Suppressor macrophage (primary cell): Measurements from ENCODE around the gene DNAJA3.
A peak's percentile ranks its signal among the peaks of the same experiment; 100 is the strongest.
"Not testable (repeated sequence)": the region's sequence is repeated elsewhere in the genome, so short reads cannot be mapped to it uniquely, and the experiment has no call there.

Source experiments
- DNase-seq, 4 experiments: peaks; one replicate each; pipeline ENCODE4 v3.0.0-alpha.2; 2020 to 2022

The DNAJA3 gene

DNA sequence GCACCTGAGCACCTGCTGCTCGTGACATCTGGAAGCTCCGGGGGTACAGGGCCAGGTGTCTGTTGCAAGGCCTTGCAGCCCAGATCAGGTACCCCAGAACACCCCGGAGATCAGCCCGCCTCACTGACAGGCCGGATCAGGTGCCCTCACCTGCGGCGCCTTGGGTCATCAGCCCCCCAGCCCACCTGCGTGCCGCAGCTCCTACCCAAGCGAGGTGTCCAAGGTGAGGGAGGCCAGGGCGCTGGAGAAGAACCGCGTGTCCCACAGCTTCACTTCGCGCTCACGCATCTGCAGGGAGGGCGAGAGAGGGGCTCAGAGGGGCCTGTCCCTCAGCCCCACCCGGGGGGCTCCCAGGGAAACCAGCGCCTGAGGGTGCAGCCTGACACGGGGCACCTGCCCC, 37.9 kb upstream of the DNAJA3 start:
- DNase-seq, result no peak

DNA sequence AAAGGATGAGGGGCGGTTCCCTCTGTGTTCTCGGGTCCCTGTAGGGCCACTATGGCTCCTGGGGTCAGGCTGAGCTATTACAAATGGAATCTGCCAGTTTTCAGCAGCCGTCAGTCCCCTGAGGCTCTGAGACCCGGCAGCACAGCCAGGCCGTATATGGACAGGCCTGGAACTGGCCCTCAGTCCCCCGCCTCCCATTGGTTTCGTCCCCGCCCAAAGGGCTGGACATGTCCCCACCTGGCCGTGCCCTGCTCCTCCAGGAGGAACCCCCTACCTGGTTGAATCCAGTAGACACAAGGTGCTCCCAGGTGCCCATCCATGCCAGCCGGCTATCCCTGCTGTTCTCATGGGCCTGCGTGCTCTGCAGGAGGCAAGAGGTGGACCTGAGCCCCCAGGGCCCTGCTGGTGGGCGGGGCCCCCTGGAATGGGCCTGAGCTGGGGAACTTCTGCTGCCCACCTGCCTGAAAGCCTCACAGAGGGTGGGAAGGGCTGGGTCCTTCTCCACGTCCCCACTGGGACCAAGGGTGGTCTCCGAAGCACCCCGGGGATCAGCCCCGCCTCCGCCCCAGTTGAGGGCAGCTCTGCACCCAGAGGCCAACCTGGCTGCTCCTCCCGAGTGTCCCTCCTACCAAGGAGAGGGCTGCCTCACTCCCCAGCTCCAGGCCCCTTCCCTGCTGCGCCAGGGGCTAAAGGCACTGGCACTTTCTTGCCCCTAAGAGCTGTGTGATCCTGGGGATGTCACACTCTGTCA, 37.2 kb upstream of the DNAJA3 start:
- DNase-seq, result no peak

DNA sequence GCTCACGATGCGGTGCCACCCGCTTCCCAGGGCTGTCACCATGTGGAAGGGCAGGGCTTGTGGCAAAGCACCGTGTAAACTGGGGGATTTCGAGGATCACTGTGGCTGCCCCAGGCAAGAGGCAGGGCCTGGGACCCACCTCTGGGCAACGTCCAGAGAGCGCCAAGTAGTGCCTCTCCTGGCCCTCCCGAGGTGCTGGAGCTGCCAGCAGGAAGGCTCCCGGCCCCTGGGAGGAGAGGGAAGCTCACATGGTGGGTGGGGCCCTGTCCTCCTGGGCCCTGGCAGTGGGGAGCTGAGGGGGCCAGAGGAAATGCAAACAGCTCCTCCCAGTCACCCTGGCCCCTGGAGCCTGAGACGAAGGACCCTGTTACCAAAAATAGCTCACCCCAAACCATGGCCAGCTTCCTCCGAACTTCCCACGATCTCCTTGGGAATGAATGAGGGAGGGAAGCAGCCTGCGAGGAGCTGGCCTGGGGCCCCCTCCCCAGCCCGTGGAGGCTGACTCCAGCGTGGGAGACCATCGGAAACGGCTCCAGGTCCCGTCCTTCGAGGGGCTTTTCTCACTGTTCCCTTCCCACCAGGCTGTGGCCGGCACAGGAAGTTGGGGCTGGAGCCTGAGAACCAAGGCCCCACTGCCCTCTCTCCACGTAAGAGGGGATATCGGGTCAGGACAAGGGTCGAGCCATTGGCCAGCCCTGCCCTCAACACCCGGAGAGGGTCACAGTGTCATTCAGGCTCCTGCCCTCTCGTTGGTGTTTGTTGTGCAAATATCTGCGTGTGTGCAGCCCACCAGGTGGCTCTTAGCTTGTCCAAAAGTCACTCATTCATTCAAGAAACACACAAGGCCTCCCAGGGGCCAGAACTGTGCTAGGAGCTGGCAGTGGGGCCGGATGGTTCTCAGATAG, 36.4 kb upstream of the DNAJA3 start:
- DNase-seq, result no peak

- no peak for DNase-seq
Measured at GRCh38 chr16:4390266-4391260, 35.1 kb upstream of the DNAJA3 start.

DNA sequence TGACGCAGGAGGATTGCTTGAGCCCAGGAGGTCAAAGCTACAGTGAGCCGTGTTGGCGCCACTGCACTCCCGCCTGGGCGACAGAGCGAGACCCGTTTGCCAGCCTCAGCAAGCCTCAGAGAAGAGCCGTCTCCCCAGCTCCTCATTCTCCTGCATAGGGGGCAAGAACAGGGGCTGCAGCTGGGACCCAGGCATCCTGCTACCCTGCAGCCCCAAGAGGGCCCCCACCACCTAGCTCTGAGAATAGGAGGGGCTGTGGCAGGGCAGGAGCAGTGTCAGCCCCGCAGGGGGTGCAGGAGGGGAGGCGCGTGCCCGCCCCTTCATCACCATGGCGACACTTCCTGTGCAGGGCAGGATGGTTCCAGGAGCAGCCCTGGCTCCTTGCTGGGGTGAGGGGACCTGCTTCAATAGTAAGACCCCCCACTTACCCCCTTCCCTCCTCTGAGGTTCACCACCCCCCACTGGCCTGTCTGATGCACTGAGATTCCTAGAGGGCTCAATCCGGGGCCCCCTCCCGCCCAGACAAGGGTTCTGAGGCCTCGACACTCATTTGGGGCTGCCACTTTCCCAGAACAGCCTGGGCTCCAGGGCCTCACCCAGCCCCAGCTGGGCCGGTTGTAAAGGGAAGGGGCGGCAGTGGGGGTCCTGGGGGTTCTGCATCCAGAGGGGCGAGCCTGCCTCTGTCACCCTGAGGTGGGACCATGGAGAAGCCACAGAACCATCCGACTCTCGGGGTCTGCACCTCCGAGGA, 33.9 kb upstream of the DNAJA3 start:
- DNase-seq, result no peak

- no peak for DNase-seq
Measured at GRCh38 chr16:4392382-4393239, 33.1 kb upstream of the DNAJA3 start.

DNA sequence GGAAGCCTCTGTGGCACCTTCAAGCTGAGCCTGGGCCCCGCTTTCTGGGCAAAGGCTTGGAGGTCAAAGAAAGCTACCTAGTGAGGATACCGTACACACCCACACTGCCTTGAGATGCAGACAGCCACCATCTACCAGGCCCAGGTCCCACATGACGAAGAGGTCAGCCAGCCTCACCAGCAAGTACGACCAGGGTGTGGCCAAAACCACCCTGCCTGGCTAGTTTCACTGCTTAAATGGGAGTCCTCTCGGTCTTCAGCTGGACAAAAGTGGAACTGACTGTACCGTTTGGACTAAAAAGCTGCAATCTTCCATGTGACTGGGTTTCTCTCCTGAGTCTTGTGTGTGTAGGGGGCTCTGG, 32.4 kb upstream of the DNAJA3 start:
- no peak for DNase-seq

DNA sequence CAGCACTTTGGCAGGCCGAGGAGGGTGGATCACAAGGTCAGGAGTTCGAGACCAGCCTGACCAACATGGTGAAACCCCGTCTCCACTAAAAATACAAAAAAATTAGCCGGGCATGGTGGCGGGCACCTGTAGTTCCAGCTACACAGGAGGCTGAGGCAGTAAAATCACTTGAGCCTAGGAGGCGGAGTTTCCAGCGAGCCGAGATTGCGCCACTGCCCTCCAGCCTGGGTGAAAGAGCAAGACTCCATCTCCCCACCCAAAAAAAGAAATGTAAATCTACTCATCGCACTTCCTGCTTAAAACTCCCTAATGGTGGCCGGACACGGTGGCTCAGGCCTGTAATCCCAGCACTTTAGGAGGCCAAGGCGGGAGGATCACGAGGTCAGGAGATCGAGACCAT, 31.8 kb upstream of the DNAJA3 start:
- not testable (repeated sequence) for DNase-seq

DNA sequence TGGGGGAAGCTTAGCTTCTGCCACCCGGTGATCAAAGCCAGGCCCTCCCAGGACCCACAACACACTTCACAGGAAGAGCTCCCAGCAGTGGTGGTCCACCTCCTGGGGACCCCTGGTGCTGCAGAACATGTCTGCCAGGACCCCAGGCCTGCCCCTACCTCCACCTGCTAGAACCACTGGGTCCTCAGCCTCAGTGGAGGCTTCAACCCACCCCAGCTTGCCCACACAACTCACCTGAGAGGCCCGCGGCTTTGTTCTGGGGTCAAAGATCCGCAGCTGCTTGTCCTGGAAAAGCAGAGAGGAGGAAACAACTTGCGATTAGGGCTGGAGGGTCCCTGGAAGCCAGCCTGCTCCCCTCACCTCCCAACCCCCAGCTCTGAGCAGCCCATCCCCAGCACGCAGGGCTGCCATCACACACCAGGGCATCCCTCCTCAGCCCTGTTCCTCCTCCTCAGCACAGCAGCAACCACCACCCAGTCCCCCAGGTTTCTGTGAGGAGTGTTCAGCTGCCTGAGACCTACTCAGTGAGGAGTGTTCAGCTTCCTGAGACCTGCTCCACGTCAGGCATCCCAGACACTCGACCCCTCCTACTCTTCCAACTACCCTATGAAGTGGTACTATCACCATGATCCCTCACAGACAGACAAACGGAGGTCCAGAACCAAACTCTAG, 30.5 kb upstream of the DNAJA3 start:
- DNase-seq, result no peak

DNA sequence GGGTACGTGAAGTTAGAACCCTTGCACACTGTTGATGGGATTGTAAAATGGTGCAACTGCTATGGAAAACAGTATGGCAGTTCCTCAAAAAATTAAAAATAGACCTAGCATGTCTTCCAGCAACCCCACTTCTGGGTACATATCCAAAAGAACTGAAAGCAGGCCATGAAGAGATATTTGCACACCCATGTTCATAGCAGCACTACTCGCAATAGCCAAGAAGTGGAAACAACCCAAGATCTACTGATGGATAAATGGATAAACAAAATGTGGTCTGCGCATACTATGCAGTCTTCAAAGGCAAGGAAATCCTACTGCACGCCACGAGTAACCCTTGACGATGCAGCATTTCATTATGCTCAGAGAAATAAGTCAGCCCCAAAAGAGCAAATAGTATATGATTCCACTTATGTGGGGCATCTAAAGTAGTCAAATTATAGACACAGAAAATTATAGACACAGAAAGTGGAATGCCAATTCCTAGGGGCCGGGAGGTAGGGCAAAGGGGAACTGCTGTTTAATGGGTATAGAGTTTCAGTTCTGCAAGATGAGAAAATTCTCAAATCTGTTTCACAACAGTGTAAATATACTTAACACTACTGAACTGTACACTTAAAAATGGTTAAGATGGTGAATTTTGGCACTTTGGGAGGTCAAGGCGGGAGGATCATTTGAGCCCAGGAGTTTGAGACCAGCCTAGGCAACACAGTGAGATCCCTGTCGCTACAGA, 26.5 kb upstream of the DNAJA3 start:
- peak in 2 of 4 experiments; percentile 43 to 63 for DNase-seq

DNA sequence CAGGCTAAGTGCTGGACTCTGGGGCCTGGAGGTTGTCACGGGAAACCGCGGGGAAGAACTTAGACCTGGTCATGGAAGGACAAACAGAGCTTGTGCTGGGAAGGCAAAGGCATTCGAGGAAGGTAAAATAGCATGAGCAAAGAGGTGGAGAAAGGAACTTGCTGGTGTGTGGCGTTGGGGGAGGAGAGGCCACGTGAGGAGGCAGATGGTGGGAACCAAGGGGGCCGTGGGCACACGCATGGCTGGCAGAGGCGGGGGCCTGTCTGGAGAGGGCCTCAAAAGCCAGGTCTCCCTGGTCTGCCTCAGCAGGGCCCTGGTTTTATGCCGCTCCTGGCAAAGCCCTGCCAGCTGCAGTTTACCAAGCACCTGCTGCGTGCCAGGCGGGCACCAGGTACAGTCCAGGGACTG, 24.6 kb upstream of the DNAJA3 start:
- no peak for DNase-seq

- no peak for DNase-seq
Measured at GRCh38 chr16:4401510-4401909, 24.2 kb upstream of the DNAJA3 start.

- peak; percentile 69 to 89 (median 81) for DNase-seq
Measured at GRCh38 chr16:4402439-4403132, 23.1 kb upstream of the DNAJA3 start.

- DNase-seq, result no peak
Measured at GRCh38 chr16:4403133-4403949, 22.3 kb upstream of the DNAJA3 start.

DNA sequence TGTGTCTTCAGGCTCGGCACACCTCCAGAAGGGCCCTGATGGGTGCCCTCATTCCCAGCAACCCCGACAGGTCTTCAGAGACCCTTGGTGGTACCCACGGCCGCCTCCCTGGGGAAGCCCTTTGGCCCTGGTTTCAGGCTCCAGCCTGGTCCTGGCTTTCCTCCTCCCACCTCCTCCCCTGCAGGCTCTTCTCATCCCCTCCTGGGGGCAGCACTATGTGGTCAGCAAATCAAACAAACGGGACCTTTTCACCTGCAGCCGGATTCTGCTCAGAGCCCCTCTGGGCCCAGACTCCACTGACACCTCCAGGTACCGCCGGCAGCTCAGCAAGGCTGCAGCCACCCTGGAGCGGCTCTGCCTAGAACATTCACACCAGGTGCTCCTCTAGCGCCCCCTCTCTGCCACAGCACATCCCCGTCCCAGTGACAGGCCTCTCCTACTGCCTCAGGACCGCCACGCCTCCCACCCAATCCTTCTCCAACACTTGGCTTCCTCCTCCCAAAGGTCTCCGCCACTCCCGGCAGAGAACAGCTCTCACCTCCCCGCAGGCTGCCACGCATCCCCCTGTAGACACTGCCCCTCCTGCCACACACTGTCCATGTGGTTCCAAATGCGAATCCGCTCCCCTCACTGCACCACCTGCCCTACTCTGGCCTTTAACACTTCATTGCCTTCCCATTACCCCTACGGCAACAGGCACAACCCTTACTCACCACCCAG, 21.3 kb upstream of the DNAJA3 start:
- peak in 3 of 4 experiments; percentile 21 to 64 (median 43) for DNase-seq

- no peak for DNase-seq
Measured at GRCh38 chr16:4404967-4405696, 20.5 kb upstream of the DNAJA3 start.
